Parietal lobe (tissue), 2 donors: ENCODE measurements around the gene POU2F2. TPM values are rescaled to one million over a fixed set of nuclear protein-coding genes. Genes with fewer than 3 reads are reported as not detected.

Experiments
- small RNA-seq: library from RNA; depleted of rRNA; stranded (forward); fragments of <200 nt; gene quantifications from one replicate; pipeline ENCODE3, GENCODE V24; 2014; ENCODE audit warnings: low replicate concordance
- total RNA-seq: library from RNA; depleted of rRNA; stranded (reverse); fragments of >200 nt; gene quantifications from one replicate; pipeline ENCODE4 v1.2.3, GENCODE V29; 2014

POU2F2 gene
- 12.2 TPM for total RNA-seq

GRCh38 chr19:42132030-42132628, at the start of gene POU2F2:
POU2F2 (minus strand) TSS chr19:42132446; CDS start chr19:42132411, 35 bp downstream.

GRCh38 chr19:42075616-42076379, 56.4 kb downstream of the POU2F2 start, which contains the start of gene ZNF574:
ZNF574 (plus strand) TSS chr19:42076166; CDS start chr19:42078607, 2,441 bp downstream.

GRCh38 chr19:42069619-42070351, 62.5 kb downstream of the POU2F2 start, which contains the start of gene GRIK5:
GRIK5 (minus strand) TSS chr19:42070206; CDS start chr19:42065770, 4,436 bp downstream.

Small RNA genes lying within 50 kb of the gene (small RNA-seq; reads per million reads assigned to genes)
- not detected for gene MIR4323

Other genes starting within 250 kb of the POU2F2 start
- gene ARHGEF1, start 249.3 kb downstream of the POU2F2 start, total RNA-seq = 24.4 TPM
- not detected for gene ERFL, start 204.0 kb downstream of the POU2F2 start, total RNA-seq
- 77.9 TPM for gene RABAC1, start 173.1 kb downstream of the POU2F2 start, total RNA-seq
- gene ATP1A3, start 138.2 kb downstream of the POU2F2 start, total RNA-seq = 217 TPM
- 36.9 TPM for gene GRIK5, start 62.2 kb downstream of the POU2F2 start, total RNA-seq
- 16.3 TPM for gene ZNF574, start 56.3 kb downstream of the POU2F2 start, total RNA-seq
- gene DEDD2, start 85.2 kb upstream of the POU2F2 start, total RNA-seq = 23.2 TPM
- gene ZNF526, start 87.9 kb upstream of the POU2F2 start, total RNA-seq = 6.9 TPM
- 33.2 TPM for gene GSK3A, start 110.2 kb upstream of the POU2F2 start, total RNA-seq
- gene ERF, start 122.7 kb upstream of the POU2F2 start, total RNA-seq = 9.4 TPM
- 38.2 TPM for gene CIC, start 136.8 kb upstream of the POU2F2 start, total RNA-seq
- 2.8 TPM for gene PRR19, start 169.7 kb upstream of the POU2F2 start, total RNA-seq
- 203 TPM for gene PAFAH1B3, start 170.2 kb upstream of the POU2F2 start, total RNA-seq
- gene TMEM145, start 180.9 kb upstream of the POU2F2 start, total RNA-seq = 77.6 TPM
- gene MEGF8, start 193.2 kb upstream of the POU2F2 start, total RNA-seq = 54.8 TPM